Measurements from ENCODE around the gene DLGAP4.

GRCh38 chr20:36274181-36274841, 31.8 kb upstream of the DLGAP4 start:
- TF ChIP-seq, protein P1, sequence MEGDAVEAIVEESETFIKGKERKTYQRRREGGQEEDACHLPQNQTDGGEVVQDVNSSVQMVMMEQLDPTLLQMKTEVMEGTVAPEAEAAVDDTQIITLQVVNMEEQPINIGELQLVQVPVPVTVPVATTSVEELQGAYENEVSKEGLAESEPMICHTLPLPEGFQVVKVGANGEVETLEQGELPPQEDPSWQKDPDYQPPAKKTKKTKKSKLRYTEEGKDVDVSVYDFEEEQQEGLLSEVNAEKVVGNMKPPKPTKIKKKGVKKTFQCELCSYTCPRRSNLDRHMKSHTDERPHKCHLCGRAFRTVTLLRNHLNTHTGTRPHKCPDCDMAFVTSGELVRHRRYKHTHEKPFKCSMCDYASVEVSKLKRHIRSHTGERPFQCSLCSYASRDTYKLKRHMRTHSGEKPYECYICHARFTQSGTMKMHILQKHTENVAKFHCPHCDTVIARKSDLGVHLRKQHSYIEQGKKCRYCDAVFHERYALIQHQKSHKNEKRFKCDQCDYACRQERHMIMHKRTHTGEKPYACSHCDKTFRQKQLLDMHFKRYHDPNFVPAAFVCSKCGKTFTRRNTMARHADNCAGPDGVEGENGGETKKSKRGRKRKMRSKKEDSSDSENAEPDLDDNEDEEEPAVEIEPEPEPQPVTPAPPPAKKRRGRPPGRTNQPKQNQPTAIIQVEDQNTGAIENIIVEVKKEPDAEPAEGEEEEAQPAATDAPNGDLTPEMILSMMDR (IDR thresholded peaks at IDR 0.05), result no peak
- no peak for TF ChIP-seq POLR2A (IDR thresholded peaks at IDR 0.05)
